ENCODE measurements around the gene PYDC1.
"Not testable (repeated sequence)": the region's sequence is repeated elsewhere in the genome, so short reads cannot be mapped to it uniquely, and the experiment has no call there.

The PYDC1 gene

DNA sequence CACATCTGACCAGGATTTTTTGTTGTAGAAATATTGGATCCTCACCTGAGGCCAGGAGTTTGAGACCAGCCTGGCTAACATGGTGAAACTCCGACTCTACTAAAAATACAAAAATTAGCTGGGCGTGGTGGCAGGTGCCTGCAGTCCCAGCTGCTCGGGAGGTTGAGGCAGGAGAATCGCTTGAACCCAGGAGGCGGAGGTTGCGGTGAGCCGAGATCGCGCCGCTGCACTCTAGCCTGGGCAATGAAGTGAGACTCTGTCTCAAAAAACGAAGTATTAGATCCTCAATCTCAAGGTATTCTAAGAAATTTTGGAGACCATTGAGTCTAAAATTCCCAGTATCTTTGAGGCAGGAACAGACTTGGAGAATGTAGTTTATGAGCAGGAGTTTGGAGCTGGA, 21.1 kb downstream of the PYDC1 start:
- DNase-seq (ENCODE audit: low read depth): not testable (repeated sequence)

DNA sequence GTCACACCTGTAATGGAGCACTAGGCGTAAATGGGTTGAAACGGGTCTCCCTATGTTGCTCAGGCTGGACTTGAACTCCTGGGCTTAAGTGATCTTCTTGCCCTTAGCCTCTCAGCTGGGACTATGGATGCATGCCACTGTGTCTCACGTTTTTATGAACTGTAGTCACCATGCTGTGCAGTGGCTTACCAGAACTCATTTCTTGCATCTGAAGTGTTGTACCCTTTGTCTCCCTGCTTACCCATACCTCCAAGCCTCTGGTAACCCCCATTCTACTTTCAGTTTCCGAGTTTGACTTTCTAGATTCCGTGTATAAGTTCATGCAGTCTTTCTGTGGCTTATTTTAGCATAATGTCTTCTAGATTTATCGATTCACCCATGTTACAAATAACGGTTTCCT, 22.0 kb downstream of the PYDC1 start:
- no peak for DNase-seq (ENCODE audit: low read depth)

DNA sequence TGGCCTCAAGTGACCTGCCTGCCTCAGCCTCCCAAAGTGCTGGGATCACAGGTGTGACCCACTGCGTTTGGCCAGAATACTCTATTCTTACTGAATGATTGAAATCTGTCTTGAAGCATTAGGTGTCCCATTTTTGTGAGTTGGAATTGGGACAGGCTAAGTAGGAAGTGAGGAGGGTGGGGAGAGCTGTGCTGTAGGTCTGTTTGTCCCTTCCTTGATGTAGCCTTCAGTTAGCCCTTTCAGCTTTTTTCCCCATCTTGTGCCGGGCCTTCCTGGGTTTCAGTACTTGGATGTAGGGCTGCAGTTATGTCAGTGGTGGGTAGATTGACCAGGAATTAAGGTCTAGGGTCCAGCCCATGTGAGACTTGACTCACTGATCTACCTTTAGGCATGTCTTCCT, 23.1 kb downstream of the PYDC1 start:
- no peak for DNase-seq (ENCODE audit: low read depth)

DNA sequence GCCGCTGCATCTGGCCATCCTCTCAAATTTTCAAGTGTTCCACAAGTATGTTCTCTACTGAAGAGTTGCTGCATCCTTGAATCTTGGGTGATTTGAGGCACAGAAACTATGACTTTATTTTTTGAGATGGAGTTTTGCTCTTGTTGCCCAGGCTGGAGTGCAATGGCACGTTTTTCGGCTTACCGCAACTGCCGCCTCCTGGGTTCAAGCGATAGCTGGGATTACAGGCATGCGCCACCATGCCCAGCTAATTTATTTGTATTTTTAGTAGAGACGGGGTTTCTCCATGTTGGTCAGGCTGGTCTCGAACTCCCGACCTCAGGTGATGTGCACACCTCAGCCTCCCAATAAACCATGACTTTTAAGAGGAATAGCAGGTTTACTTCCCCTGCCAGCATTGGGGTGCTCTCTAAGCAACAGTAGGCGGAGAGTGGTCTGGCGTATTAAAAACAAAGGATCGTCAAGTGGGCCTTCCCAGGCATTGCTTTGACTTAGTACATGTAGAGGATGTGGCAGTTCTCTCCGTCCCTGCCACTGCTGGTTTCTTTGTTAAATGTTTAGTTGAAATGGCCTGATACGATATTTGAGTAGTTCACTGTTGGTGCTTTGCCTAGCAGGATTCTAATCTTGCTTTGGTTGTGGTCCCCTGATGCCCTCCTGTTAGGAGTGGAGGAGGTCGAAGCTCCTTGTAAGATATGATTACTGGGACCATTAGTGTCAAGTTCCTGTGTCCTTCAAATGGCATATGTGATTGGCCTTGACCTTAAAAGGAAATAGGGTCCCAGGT, 23.9 kb downstream of the PYDC1 start:
- no peak for DNase-seq (ENCODE audit: low read depth)

DNA sequence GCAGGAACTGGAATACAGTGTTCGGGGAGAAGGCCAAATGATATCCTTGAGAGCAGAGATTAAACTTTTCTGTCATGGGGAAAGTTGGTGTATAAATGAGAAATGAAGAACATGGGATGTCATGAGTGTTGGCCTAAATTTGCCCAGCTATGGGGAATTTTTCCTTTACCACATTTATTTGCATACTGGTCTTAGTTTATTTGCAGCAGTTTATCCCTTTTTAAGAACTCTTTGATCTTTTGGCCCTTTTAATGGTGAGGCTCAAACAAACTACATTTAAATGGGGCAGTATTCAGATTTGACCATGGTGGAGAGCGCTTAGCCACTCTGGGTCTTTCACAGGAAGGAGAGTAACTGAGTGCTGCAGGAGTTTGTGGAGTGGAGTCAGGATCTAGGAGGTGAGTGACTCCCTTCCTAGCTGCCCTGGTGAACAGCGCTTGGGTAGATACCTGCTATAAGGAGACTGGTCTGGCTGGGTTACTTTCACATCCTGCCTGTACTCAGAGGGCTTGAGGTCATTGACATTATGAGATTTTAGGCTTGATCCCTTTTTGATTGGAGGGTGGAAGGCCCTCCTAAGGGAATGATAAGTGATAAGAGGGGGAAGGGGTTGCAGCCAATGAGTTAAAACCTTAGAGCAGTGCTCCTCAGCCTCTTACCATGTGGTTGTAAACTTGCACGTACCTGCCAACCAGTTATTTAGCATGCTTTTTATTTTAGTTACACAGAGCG, 25.1 kb downstream of the PYDC1 start:
- DNase-seq (ENCODE audit: low read depth): no peak

DNA sequence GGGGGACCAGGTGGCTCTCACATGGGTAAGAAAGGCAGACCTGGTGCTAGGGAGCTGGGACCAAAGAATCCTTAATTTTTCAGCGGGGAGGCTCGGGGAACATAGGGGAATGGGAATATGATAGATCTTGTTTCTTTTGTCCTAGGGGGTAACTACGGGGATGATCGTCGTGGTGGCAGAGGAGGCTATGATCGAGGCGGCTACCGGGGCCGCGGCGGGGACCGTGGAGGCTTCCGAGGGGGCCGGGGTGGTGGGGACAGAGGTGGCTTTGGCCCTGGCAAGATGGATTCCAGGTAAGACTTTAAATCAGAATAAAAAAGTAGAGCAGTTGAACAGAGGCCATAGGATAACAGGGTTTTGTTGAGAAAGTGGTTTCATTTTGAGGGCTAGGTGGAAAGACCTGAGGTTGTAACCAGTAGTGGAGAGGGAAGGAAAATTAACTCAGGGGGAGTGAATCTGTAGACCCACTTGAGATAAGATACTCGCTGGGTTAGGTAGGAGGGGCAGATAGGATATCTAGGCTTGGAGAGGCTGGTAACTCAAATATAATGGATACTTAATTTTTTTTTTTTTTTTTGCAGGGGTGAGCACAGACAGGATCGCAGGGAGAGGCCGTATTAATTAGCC, 26.0 kb downstream of the PYDC1 start:
- no peak for DNase-seq (ENCODE audit: low read depth)

DNA sequence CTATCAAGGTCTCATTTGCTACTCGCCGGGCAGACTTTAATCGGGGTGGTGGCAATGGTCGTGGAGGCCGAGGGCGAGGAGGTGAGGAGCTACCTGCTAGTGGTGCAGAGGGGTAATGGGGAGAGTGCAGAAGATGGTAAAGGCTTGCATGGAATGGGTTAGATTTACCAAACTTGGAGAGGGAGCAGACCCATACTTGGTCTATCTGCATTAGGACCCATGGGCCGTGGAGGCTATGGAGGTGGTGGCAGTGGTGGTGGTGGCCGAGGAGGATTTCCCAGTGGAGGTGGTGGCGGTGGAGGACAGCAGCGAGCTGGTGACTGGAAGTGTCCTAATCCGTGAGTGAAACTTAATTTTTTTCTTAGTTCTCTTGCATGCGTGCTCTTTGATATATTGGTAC, 26.9 kb downstream of the PYDC1 start:
- DNase-seq (ENCODE audit: low read depth): no peak

DNA sequence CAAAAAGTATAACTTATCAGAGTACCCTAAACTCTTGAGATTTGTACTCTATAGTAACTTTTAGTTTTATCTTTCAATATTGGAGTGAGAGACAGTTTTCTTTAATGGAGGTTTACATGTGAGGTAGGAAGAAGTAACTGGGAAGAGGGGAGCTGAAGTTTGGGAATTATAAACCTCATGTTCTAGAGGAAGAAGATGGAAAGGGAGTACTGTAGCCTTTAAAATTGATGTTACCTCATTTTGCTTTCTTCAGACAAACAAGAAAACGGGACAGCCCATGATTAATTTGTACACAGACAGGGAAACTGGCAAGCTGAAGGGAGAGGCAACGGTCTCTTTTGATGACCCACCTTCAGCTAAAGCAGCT, 27.5 kb downstream of the PYDC1 start:
- no peak for DNase-seq (ENCODE audit: low read depth)

DNA sequence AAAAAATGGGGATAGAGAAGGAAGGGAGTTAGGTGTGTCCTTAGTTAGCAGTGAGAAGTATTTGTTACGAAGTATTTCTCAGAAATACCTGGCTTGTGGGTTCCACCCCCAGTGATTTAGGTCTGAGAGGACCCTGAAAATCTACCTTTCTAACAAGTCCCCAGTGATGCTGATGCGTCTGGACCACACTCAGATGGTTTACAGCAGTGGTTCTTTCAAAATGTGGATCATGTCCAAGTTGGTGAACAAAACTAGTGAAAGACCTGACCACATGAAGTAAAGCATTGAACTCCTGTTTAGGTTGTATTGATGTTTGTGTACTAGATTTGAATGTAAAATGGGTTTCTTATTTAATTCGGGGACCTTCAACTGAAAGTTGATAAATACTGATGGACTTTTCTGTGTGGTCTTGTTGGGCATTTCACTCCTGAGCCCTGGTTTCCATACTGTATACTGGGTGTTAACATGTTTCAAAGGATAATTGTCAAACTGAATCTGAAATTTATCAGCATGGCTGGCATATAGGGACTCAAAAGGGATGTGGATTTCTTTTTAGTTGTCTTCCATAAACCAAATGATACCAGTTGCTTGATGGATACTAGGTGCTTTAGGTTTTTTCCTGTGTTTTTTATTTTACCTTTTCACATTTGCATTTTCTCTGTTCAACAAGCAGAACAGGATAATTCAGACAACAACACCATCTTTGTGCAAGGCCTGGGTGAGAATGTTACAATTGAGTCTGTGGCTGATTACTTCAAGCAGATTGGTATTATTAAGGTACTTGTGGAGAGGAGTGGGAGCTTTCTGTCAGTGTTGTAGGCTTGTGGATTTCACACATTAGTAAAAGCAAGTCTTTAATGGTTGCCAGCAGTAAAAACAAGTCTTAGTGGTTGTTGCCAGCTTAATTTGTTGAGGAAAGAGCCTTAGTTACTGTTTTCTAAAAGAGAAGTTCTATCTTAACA, 28.2 kb downstream of the PYDC1 start:
- DNase-seq (ENCODE audit: low read depth): no peak

DNA sequence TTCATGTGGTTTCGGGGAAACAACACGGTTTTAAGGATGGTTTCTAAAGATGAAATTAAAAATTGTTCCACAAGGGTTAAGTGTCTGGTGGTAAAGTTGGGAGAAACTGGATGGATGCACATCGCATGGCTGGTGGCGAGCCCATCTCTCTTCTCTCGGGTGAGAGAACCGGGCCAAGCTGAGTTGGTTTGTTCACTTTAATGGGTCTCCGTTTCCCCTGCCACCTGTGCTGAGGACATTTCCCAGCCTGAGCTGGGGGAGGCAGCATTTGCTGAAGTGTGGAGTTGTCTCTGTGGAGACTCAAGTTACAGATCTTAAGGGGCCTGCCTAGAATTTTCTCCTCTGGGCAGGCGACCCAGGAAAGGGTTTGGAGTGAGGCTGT, 29.1 kb downstream of the PYDC1 start:
- DNase-seq (ENCODE audit: low read depth): no peak

DNA sequence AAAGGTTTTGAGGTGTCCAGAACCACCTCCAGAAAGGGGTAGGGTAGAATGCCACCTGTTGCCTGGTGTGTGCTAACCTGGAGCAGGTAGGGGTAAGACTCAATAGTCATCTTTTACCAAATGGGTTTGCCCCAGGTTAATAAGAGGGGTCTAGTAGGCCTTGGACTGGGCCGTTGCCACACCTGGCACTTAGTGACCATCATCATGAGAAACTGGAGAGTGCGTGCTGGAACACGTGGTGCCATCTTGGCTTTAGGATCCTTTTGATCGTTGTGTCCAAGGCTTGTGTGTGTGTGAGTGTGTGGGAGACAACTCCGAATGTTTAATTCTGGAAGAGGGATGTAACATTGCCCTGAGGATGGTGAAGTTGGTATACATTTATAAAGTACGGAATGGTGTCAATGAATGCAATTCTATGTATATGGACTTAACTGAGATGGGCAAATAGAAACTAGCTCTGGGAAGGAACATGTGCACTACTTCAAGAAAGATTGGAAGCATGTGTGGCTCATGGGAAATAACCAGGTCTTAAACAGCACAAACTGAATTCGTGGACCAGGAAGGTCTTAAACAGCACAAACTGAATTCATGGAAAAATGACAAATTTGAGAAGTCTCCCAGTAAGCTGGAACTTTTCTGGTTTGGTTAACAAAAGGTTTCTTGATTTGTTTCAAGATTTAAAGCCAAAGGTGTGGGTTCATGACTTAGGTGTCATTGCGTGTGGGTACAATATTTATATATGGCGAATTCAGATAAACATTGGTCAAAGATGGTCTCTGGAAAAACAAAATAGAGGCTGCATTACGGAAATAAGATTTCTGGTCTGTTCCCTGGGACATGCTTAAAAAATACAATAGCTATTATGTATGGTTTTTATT, 29.8 kb downstream of the PYDC1 start:
- no peak for DNase-seq (ENCODE audit: low read depth)

DNA sequence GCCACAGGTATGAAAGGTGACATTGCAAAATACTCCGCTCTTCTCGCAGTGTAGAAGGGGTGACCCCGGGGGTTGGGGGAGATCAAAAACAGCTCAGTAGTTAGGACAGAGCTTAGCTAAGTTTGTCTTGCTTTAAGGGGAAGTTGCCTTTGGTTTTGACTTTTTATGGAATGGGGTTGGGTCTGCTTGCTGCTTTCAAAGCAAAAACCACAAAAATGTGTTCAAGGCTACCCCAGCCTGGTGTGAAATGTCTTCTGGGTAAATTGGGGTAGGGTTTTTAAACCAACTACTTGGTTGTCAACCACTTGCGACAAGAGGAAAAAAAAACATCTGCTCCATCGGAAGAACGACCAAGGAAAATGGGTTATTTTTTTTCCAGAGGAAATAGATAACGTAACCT, 30.8 kb downstream of the PYDC1 start:
- DNase-seq (ENCODE audit: low read depth): no peak

DNA sequence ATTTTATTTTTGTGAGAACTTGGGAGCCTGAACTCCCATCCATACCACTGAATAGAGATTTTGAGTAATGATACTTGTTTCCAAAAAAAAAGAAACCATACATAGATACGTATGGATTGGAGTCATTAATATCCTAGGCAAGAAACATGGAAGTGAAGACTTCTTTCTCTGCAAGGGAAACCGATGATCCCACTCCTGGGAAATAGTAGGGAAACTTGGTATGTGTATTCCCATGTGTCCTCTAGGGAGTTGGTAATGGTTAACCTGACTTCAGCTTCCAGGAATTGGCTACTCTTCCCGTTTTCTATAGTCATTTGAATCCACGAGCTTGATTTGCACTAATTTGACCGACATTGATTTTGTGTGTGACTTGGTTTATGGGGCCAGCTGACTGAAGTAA, 31.6 kb downstream of the PYDC1 start:
- no peak for DNase-seq (ENCODE audit: low read depth)

DNA sequence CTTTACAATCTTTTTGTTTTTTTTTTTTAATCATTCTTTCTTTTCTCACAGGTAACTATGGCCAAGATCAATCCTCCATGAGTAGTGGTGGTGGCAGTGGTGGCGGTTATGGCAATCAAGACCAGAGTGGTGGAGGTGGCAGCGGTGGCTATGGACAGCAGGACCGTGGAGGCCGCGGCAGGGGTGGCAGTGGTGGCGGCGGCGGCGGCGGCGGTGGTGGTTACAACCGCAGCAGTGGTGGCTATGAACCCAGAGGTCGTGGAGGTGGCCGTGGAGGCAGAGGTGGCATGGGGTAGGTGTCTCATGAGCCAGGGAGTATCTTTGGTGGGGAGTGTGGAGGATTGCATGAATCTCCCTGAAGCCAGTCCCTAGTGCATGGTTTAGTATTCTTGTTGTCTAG, 32.0 kb downstream of the PYDC1 start:
- no peak for DNase-seq (ENCODE audit: low read depth)

DNA sequence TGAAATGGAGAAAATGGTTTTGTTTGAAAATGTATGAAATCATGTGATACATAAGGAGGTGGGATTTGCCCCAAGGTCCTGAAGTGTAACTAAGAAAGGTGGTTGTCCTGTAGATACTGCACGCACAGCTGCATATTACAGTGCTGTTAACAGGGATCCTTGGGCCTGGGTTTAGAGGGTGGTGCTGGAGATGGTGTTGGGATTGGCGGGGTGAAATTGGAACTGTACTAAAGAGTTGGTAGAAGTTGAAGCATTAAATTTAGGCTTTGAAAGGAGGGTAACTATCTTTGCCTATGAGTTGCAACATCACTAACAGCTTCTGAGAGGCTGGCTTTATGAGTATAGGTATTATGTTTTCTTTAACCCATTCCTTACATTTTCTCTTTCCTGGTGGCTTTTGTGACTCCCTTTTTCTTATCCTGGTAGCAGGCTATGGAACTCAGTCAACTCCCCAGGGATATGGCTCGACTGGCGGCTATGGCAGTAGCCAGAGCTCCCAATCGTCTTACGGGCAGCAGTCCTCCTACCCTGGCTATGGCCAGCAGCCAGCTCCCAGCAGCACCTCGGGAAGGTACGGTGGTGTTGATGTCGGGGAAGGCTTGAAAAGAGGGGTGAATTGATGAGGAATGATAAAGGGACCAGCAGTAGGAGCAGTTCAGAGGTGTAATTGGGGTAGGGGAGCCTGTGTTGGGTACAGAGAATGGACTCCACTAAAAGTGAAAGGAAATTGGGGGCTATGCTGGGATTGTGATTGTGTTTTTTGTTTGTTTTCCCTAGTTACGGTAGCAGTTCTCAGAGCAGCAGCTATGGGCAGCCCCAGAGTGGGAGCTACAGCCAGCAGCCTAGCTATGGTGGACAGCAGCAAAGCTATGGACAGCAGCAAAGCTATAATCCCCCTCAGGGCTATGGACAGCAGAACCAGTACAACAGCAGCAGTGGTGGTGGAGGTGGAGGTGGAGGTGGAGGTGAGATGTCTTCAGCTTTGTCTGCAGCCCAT, 33.2 kb downstream of the PYDC1 start:
- DNase-seq (ENCODE audit: low read depth): no peak

DNA sequence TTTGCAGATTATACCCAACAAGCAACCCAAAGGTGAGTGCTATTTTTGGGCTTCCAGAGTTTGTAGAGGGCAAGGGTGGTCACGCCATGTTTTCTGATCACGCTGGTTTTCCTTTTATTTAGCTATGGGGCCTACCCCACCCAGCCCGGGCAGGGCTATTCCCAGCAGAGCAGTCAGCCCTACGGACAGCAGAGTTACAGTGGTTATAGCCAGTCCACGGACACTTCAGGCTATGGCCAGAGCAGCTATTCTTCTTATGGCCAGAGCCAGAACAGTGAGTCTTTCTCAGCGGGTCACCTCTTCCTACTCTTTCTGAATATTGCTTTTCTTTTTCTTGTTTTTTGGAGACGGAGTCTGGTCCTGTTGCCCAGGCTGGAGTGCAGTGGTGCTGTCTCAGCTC, 34.5 kb downstream of the PYDC1 start:
- DNase-seq (ENCODE audit: low read depth): no peak

DNA sequence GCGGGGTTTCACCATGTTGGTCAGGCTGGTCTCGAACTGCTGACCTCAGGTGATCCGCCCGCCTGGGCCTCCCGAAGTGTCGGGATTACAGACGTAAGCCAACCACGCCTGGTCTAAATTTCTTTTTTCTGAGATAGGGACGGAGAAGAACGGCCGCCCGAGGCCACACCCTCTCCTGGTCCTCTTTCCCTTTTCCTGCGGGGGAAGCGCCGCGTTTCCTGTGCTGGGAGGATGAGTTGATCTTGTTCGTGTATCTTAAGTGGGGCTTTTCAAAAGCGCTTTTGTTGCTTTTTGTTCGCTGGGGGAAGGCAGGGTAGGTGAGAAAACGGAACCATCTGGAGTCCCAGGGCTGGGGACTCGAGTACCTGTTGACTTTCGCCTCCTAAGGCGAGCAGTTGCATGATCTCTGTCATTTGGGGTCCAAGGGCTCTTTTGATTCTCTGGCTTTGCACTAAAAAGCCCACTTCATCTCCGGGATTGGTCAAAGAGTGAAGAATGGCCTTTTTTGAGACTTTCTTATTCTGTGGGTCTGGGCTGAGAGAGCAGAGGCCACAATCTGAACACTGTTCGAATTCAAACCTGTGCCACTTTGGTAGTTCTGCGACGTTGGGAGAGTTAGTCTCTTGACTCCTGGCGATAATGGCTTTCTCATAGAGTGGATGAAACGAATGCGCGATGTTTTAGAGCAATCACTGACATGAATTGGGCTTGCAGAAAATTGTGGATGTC, 35.7 kb downstream of the PYDC1 start:
- DNase-seq (ENCODE audit: low read depth): no peak

DNA sequence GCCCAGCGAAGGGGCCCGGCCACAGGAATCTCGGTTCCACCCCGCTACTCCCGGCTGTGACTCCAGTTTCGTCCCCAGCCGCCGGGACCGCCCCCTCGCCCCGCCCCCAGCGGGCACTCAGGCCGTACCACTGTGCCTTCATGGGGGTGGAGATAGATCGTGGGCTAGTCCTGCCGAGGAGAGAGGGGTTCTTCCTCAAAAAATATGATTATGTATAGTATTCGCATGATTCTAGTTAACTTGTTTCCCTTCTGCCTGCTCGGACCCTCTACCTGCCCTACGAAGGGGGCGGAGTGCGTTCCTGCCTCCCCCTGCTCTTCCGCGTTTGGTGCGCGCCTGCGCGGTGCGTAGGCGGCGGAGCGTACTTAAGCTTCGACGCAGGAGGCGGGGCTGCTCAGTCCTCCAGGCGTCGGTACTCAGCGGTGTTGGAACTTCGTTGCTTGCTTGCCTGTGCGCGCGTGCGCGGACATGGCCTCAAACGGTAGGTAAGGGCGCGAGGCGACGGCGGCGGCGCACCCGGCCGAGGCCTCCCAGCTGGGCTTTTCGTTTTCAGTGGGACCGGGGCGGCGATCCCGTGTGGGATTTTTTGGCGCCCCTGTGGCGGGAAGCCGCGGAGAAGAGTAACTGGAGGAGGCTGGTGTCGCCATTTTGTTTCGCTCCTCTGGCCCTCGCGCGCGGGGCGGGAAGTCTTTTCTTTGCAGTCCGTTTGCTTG, 37.0 kb downstream of the PYDC1 start, which contains the start of gene FUS:
Gene FUS (plus strand): TSS at position 393 of the 713 bp plus-strand sequence. CDS start 76 bp downstream, at position 469.
- DNase-seq (ENCODE audit: low read depth): peak; percentile 86
